CD14-positive monocyte (primary cell): Measurements from ENCODE around the gene CRADD. TPM values are rescaled to one million over a fixed set of nuclear protein-coding genes. Genes with fewer than 3 reads are reported as not detected.
A peak's percentile ranks its signal among the peaks of the same experiment; 100 is the strongest.

ENCODE experiments used
- DNase-seq, 3 donors: peaks; one replicate each; pipeline ENCODE4 v3.0.0-alpha.2; 2011 to 2022
- H2AFZ ChIP-seq: 2 replicates; pipeline ENCODE4 v1.6.0; 2012; ENCODE audit warnings: mild to moderate bottlenecking, low read depth, low read length, inconsistent platforms; ENCODE audit not compliant: insufficient read depth, poor library complexity, severe bottlenecking
- H3K27ac ChIP-seq, 2 donors: 1 replicate in 1 of 2; 2 replicates in 1 of 2; pipeline ENCODE4 v1.5.1; 2012 to 2013; ENCODE audit warnings: low read length in 2 of 2, control low read depth in 1 of 2, inconsistent platforms in 1 of 2, low read depth in 1 of 2, mild to moderate bottlenecking in 1 of 2
- H3K27me3 ChIP-seq, 2 donors: one replicate each; pipeline versions ENCODE4 v1.6.0 to v1.6.1; 2011 to 2013; ENCODE audit warnings: low read length in 2 of 2; ENCODE audit not compliant: control insufficient read depth in 2 of 2, insufficient read depth in 2 of 2
- H3K36me3 ChIP-seq, 2 donors: replicated peaks in 1 of 2; 1 replicate in 1 of 2; 2 replicates in 1 of 2; pipeline versions ENCODE4 v1.5.1 to v1.6.1; 2012 to 2013; ENCODE audit warnings: low read length in 2 of 2, control low read depth in 1 of 2, inconsistent platforms in 1 of 2, mild to moderate bottlenecking in 1 of 2; ENCODE audit not compliant: insufficient read depth in 2 of 2, control insufficient read depth in 1 of 2
- H3K4me1 ChIP-seq, 2 donors: 1 replicate in 1 of 2; 2 replicates in 1 of 2; pipeline versions ENCODE4 v1.5.1 to v1.6.1; 2012 to 2013; ENCODE audit warnings: low read length in 2 of 2, control low read depth in 1 of 2, inconsistent platforms in 1 of 2, mild to moderate bottlenecking in 1 of 2, moderate library complexity in 1 of 2; ENCODE audit not compliant: insufficient read depth in 2 of 2, control insufficient read depth in 1 of 2
- H3K4me2 ChIP-seq: replicated peaks from 2 replicates; pipeline ENCODE3; 2012; ENCODE audit warnings: low read length, moderate library complexity, mild to moderate bottlenecking; ENCODE audit not compliant: poor library complexity, severe bottlenecking; ENCODE audit errors: extremely low read depth
- H3K4me3 ChIP-seq, 3 experiments: fragments of 200-600 bp in 1 of 3; sonication (generic) in 1 of 3; replicated peaks in 1 of 3; 1 replicate in 2 of 3; 2 replicates in 1 of 3; pipeline ENCODE4 v1.5.1; 2011 to 2013; ENCODE audit warnings: low read length in 3 of 3, mild to moderate bottlenecking in 3 of 3, control low read depth in 2 of 3, low read depth in 2 of 3, inconsistent platforms in 1 of 3, moderate library complexity in 1 of 3
- H3K79me2 ChIP-seq: 2 replicates; pipeline ENCODE4 v1.6.0; 2012; ENCODE audit warnings: mild to moderate bottlenecking, control low read depth, inconsistent platforms, low read length, moderate library complexity; ENCODE audit not compliant: insufficient read depth
- H3K9ac ChIP-seq: 2 replicates; pipeline ENCODE4 v1.6.0; 2017; ENCODE audit warnings: low read length, mild to moderate bottlenecking; ENCODE audit not compliant: insufficient read depth, poor library complexity, severe bottlenecking
- H3K9me3 ChIP-seq, 2 donors: replicated peaks in 1 of 2; 1 replicate in 1 of 2; 2 replicates in 1 of 2; pipeline versions ENCODE4 v1.5.1 to v1.6.1; 2012 to 2013; ENCODE audit warnings: low read length in 2 of 2, control low read depth in 1 of 2; ENCODE audit not compliant: control insufficient read depth in 1 of 2, insufficient read depth in 1 of 2
- H4K20me1 ChIP-seq: 2 replicates; pipeline ENCODE4 v1.6.0; 2012; ENCODE audit warnings: mild to moderate bottlenecking, low read length, control low read depth, moderate library complexity; ENCODE audit not compliant: insufficient read depth
- H3K27ac Mint-ChIP-seq, 7 donors: one replicate each; pipeline ENCODE4 v1.8.0; 2020; ENCODE audit warnings: mild to moderate bottlenecking in 7 of 7, mixed read lengths in 7 of 7, moderate library complexity in 6 of 7, inconsistent platforms in 2 of 7
- H3K27me3 Mint-ChIP-seq, 3 donors: one replicate each; pipeline ENCODE4 v1.8.0; 2021 to 2022; ENCODE audit warnings: low read depth in 3 of 3, mild to moderate bottlenecking in 3 of 3, mixed read lengths in 3 of 3, moderate library complexity in 3 of 3, inconsistent platforms in 1 of 3
- H3K36me3 Mint-ChIP-seq, 2 donors: one replicate each; pipeline ENCODE4 v1.8.0; 2020; ENCODE audit warnings: mixed read lengths in 2 of 2, inconsistent platforms in 1 of 2, mild to moderate bottlenecking in 1 of 2
- H3K4me1 Mint-ChIP-seq: one replicate; pipeline ENCODE4 v1.8.0; 2020; ENCODE audit warnings: mild to moderate bottlenecking, mixed read lengths
- H3K4me3 Mint-ChIP-seq, 2 donors: one replicate each; pipeline ENCODE4 v1.8.0; 2020; ENCODE audit warnings: mild to moderate bottlenecking in 2 of 2, mixed read lengths in 2 of 2, moderate library complexity in 1 of 2
- H3K9me3 Mint-ChIP-seq, 7 donors: one replicate each; pipeline ENCODE4 v1.8.0; 2020 to 2022; ENCODE audit warnings: mixed read lengths in 7 of 7, mild to moderate bottlenecking in 6 of 7, moderate library complexity in 6 of 7, inconsistent platforms in 2 of 7
- CTCF ChIP-seq: fragments of 200-600 bp; IDR thresholded peaks from one replicate; pipeline ENCODE4 v1.8.0; 2022; ENCODE audit warnings: antibody characterized with exemption, mild to moderate bottlenecking
- WGBS: methylation state at CpG from one replicate; pipeline ENCODE4 v1.1.5; 2013; ENCODE audit warnings: missing lambda C conversion rate; ENCODE audit not compliant: insufficient coverage; 5-methylcytosine and 5-hydroxymethylcytosine counted together
- intact Hi-C, 2 donors: fragments of 100-400 bp; cut with micrococcal nuclease; formaldehyde crosslinking; loops; one replicate each; pipeline versions ENCODE4 v1.15.0 to v1.15.1; 2023
- polyA plus RNA-seq, 3 donors: library from polyadenylated mRNA; depleted of rRNA in 1 of 3; unstranded in 2 of 3; stranded (reverse) in 1 of 3; fragments of 300-500 nt in 2 of 3; fragments of >200 nt in 1 of 3; fragmentation: Illumina TruSeq in 2 of 3; gene quantifications; 1 replicate in 2 of 3; 2 replicates in 1 of 3; pipeline ENCODE4 v1.2.3, GENCODE V29; 2012 to 2021

CRADD gene
- polyA plus RNA-seq, 3 donors = 5.6 to 12.2 (median 11.2) TPM

GRCh38 chr12:93882763-93883162 is 205.6 kb downstream of the CRADD start:
- Histone ChIP-seq H3K9me3 (peaks cover 0 to 3% of the 10 kb centered on the region in 2 donors), H3K36me3 (no peaks in the 10 kb centered on the region), H3K4me2 (no peak overlapping the region), H3K79me2 (no peaks in the 10 kb centered on the region), H3K4me3 (no peak overlapping the region), H2AFZ (no peak overlapping the region), H3K9ac (no peak overlapping the region), H4K20me1 (no peaks in the 10 kb centered on the region), H3K4me1 (no peaks in the 10 kb centered on the region), H3K27ac (no peak overlapping the region), H3K27me3 (no peaks in the 10 kb centered on the region)
- no peak for TF ChIP-seq CTCF
- WGBS = 60% methylated on average over 1 of the region's 3 CpGs
- no peaks in the 10 kb centered on the region for H3K4me1 Mint-ChIP-seq
- peaks cover 0 to 3% (median 1%) of the 10 kb centered on the region in 3 donors for H3K27me3 Mint-ChIP-seq
- no peak overlapping the region for H3K4me3 Mint-ChIP-seq
- no peaks in the 10 kb centered on the region for H3K36me3 Mint-ChIP-seq
- no peak overlapping the region for H3K27ac Mint-ChIP-seq
- intact Hi-C loops = no loop called here
- DNase-seq = no peak
- peaks cover 0 to 3% (median 0%) of the 10 kb centered on the region in 7 donors for H3K9me3 Mint-ChIP-seq

- no peak for TF ChIP-seq CTCF
- no peak overlapping the region for H2AFZ ChIP-seq
These were observed 206.4 kb downstream of the CRADD start for GRCh38 chr12:93883436-93884154.

More at GRCh38 chr12:93883436-93884154, 206.4 kb downstream of the CRADD start:
- H3K27ac ChIP-seq = no peak overlapping the region
- no peak overlapping the region for H3K4me3 ChIP-seq
- H3K9ac ChIP-seq = no peak overlapping the region
- H4K20me1 ChIP-seq = no peaks in the 10 kb centered on the region
- H3K4me3 Mint-ChIP-seq = no peak overlapping the region
- no peak for DNase-seq
- H3K36me3 ChIP-seq = no peaks in the 10 kb centered on the region
- H3K9me3 ChIP-seq = no peaks in the 10 kb centered on the region
- peak overlapping the region in 1 of 7 donors; percentile 54 for H3K27ac Mint-ChIP-seq
- no peaks in the 10 kb centered on the region for H3K27me3 ChIP-seq
- H3K79me2 ChIP-seq = no peaks in the 10 kb centered on the region
- H3K4me1 Mint-ChIP-seq = no peaks in the 10 kb centered on the region
- H3K27me3 Mint-ChIP-seq = peaks cover 0 to 3% (median 1%) of the 10 kb centered on the region in 3 donors
- no peaks in the 10 kb centered on the region for H3K36me3 Mint-ChIP-seq
- no peaks in the 10 kb centered on the region for H3K4me1 ChIP-seq
- peaks cover 0 to 2% (median 0%) of the 10 kb centered on the region in 7 donors for H3K9me3 Mint-ChIP-seq
- intact Hi-C loops = no loop called here
- no peak overlapping the region for H3K4me2 ChIP-seq
- 100% methylated on average over 1 of the region's 2 CpGs for WGBS
